HCT116 (cell line): ENCODE data around the gene DGCR6L.
"Not testable (repeated sequence)": the region's sequence is repeated elsewhere in the genome, so short reads cannot be mapped to it uniquely, and the experiment has no call there.

Experiments
- CTCF ChIP-seq, 3 experiments: fragments of 200-600 bp in 1 of 3; sonication (generic) in 1 of 3; IDR thresholded peaks in 2 of 3; conservative IDR thresholded peaks in 1 of 3; 2 replicates each; pipeline ENCODE4 v1.5.1; 2012 to 2017; ENCODE audit warnings: low read depth in 2 of 3, low read length in 2 of 3, antibody characterized with exemption in 1 of 3, borderline replicate concordance in 1 of 3, control low read depth in 1 of 3, mild to moderate bottlenecking in 1 of 3, mixed read lengths in 1 of 3, mixed run types in 1 of 3, moderate library complexity in 1 of 3; ENCODE audit not compliant: insufficient read depth in 1 of 3
- EZH2phosphoT487 ChIP-seq: fragments of 200-600 bp; IDR thresholded peaks from 2 replicates; pipeline ENCODE4 v1.6.1; 2018; ENCODE audit warnings: antibody characterized with exemption, borderline replicate concordance
- POLR2A ChIP-seq: IDR thresholded peaks from 2 replicates; pipeline ENCODE4 v1.7.0; 2011; ENCODE audit warnings: borderline replicate concordance; ENCODE audit not compliant: insufficient read depth, insufficient read length; ENCODE audit errors: extremely low read depth
- POLR2AphosphoS5 ChIP-seq: IDR thresholded peaks from 2 replicates; pipeline ENCODE4 v1.6.1; 2011; ENCODE audit warnings: mild to moderate bottlenecking, low read depth, low read length, moderate library complexity

GRCh38 chr22:20270190-20271113 is 49.4 kb downstream of the DGCR6L start:
- TF ChIP-seq POLR2A, EZH2phosphoT487, POLR2AphosphoS5: not testable (repeated sequence)
- 0 out of 6 replicates have a peak, but pooled peaks of 1 of the 3 experiments have one; percentile 6 for TF ChIP-seq CTCF (IDR thresholded peaks at IDR 0.05 in 2 of 3, conservative IDR thresholded peaks at IDR 0.05 in 1 of 3; ENCODE audit: borderline replicate concordance in 1 of 3, insufficient read depth in 1 of 3, low read depth in 2 of 3, low read length in 2 of 3)
